Thyroid gland (tissue), 4 donors: ENCODE results near the gene TPD52L1. TPM values are rescaled to one million over a fixed set of nuclear protein-coding genes. Genes with fewer than 3 reads are reported as not detected.

Source experiments
- DNase-seq, 2 donors: peaks; one replicate each; pipeline ENCODE4 v3.0.0-alpha.2; 2019
- H3K27ac ChIP-seq, 3 donors: fragments of 200-600 bp; sonication (generic); 1 replicate in 2 of 3; 2 replicates in 1 of 3; pipeline ENCODE4 v1.5.1; 2016 to 2019; ENCODE audit warnings: mild to moderate bottlenecking in 1 of 3, moderate library complexity in 1 of 3
- H3K27me3 ChIP-seq: fragments of 200-600 bp; sonication (generic); one replicate; pipeline ENCODE4 v1.5.1; 2019
- H3K36me3 ChIP-seq, 2 donors: fragments of 200-600 bp; sonication (generic); one replicate each; pipeline ENCODE4 v1.5.1; 2016 to 2019
- H3K4me1 ChIP-seq, 2 donors: fragments of 200-600 bp; sonication (generic); one replicate each; pipeline ENCODE4 v1.5.1; 2017 to 2019
- H3K4me3 ChIP-seq, 3 donors: fragments of 200-600 bp; sonication (generic); replicated peaks in 1 of 3; 1 replicate in 2 of 3; 2 replicates in 1 of 3; pipeline ENCODE4 v1.5.1; 2016; ENCODE audit warnings: mild to moderate bottlenecking in 1 of 3
- H3K9me3 ChIP-seq: fragments of 200-600 bp; sonication (generic); one replicate; pipeline ENCODE4 v1.5.1; 2017
- CTCF ChIP-seq, 6 experiments: fragments of 200-600 bp in 3 of 6; fragments of 450-650 bp in 3 of 6; sonication (generic) in 3 of 6; IDR thresholded peaks; one replicate each; pipeline ENCODE4 v1.5.1; 2016 to 2019; ENCODE audit warnings: antibody characterized with exemption in 6 of 6, mild to moderate bottlenecking in 2 of 6, inconsistent platforms in 1 of 6, moderate library complexity in 1 of 6
- POLR2A ChIP-seq, 2 donors: fragments of 450-650 bp; IDR thresholded peaks; one replicate each; pipeline ENCODE4 v1.6.1; 2017; ENCODE audit warnings: antibody characterized with exemption in 2 of 2, mild to moderate bottlenecking in 2 of 2, moderate library complexity in 1 of 2
- WGBS, 2 donors: methylation state at CpG; one replicate each; pipeline ENCODE4 v1.1.5; 2017; 5-methylcytosine and 5-hydroxymethylcytosine counted together
- intact Hi-C: fragments of 100-400 bp; cut with DNase I; formaldehyde crosslinking; loops from one replicate; pipeline ENCODE4 v1.15.1; 2023
- total RNA-seq, 4 donors: library from RNA; depleted of rRNA; stranded (reverse); fragments of >200 nt; gene quantifications; one replicate each; pipeline ENCODE4 v1.2.3, GENCODE V29; 2016

The TPD52L1 gene
- total RNA-seq, 4 donors from 2014 or later = 182 to 392 (median 293) TPM

- peaks cover 0 to 14% of the 10 kb centered on the region in 2 donors for H3K4me1 ChIP-seq
- H3K27ac ChIP-seq = no peak overlapping the region
- WGBS, 2 donors = 49 to 51% methylated on average over 2 of the region's 2 CpGs
- TF ChIP-seq POLR2A (IDR thresholded peaks at IDR 0.05) = no peak
- TF ChIP-seq CTCF (IDR thresholded peaks at IDR 0.05) = no peak
- no peaks in the 10 kb centered on the region for H3K27me3 ChIP-seq
- no peaks in the 10 kb centered on the region for H3K36me3 ChIP-seq
- H3K9me3 ChIP-seq = no peaks in the 10 kb centered on the region
- DNase-seq = peak in 1 of 2 donors; percentile 20
- no peak overlapping the region for H3K4me3 ChIP-seq
- intact Hi-C loops = no loop called here
These were observed 58.8 kb downstream of the TPD52L1 start for GRCh38 chr6:125212377-125212776.

- WGBS, 2 donors = 93 to 94% methylated on average over 3 of the region's 3 CpGs
- no peaks in the 10 kb centered on the region for H3K27me3 ChIP-seq
- no peak for DNase-seq
- intact Hi-C loops = no loop called here
- TF ChIP-seq CTCF (IDR thresholded peaks at IDR 0.05) = no peak
- TF ChIP-seq POLR2A (IDR thresholded peaks at IDR 0.05) = no peak
- no peaks in the 10 kb centered on the region for H3K36me3 ChIP-seq
- no peaks in the 10 kb centered on the region for H3K9me3 ChIP-seq
- H3K27ac ChIP-seq = no peak overlapping the region
- H3K4me3 ChIP-seq = no peak overlapping the region
- H3K4me1 ChIP-seq = peaks cover 0 to 14% of the 10 kb centered on the region in 2 donors
These were observed 60.4 kb downstream of the TPD52L1 start for GRCh38 chr6:125213939-125214338.

- Histone ChIP-seq H3K36me3 (no peaks in the 10 kb centered on the region), H3K9me3 (no peaks in the 10 kb centered on the region), H3K27ac (no peak overlapping the region), H3K4me3 (no peak overlapping the region), H3K4me1 (peaks cover 0 to 15% of the 10 kb centered on the region in 2 donors), H3K27me3 (no peaks in the 10 kb centered on the region)
- TF ChIP-seq CTCF (IDR thresholded peaks at IDR 0.05) (no peak), POLR2A (IDR thresholded peaks at IDR 0.05) (no peak)
- intact Hi-C loops = no loop called here
- 89 to 90% methylated on average over 4 of the region's 4 CpGs for WGBS, 2 donors
- no peak for DNase-seq
These were observed 61.8 kb downstream of the TPD52L1 start for GRCh38 chr6:125215252-125215819.

- Histone ChIP-seq H3K4me3 (no peak overlapping the region), H3K4me1 (peaks cover 0 to 21% of the 10 kb centered on the region in 2 donors), H3K27ac (no peak overlapping the region), H3K27me3 (no peaks in the 10 kb centered on the region), H3K9me3 (no peaks in the 10 kb centered on the region), H3K36me3 (no peaks in the 10 kb centered on the region)
- DNase-seq = no peak
- TF ChIP-seq CTCF (IDR thresholded peaks at IDR 0.05) (no peak), POLR2A (IDR thresholded peaks at IDR 0.05) (no peak)
- intact Hi-C loops = no loop called here
- 89 to 94% methylated on average over 2 of the region's 2 CpGs for WGBS, 2 donors
These were observed 62.4 kb downstream of the TPD52L1 start for GRCh38 chr6:125216015-125216414.

GRCh38 chr6:125217369-125217768 is 63.8 kb downstream of the TPD52L1 start:
- Histone ChIP-seq H3K27me3 (no peaks in the 10 kb centered on the region), H3K4me1 (peaks cover 0 to 24% of the 10 kb centered on the region in 2 donors), H3K27ac (no peak overlapping the region), H3K36me3 (no peaks in the 10 kb centered on the region), H3K9me3 (no peaks in the 10 kb centered on the region), H3K4me3 (no peak overlapping the region)
- WGBS, 2 donors = 97 to 98% methylated on average over 10 of the region's 10 CpGs
- no peak for DNase-seq
- TF ChIP-seq POLR2A (IDR thresholded peaks at IDR 0.05) (no peak), CTCF (IDR thresholded peaks at IDR 0.05) (no peak)
- intact Hi-C loops = no loop called here
